SJSA1 (cell line): ENCODE results near the gene FBXO11. TPM values are rescaled to one million over a fixed set of nuclear protein-coding genes. Genes with fewer than 3 reads are reported as not detected.

Experiments
- DNase-seq, 2 experiments: peaks; one replicate each; pipeline ENCODE4 v3.0.0-alpha.2; 2015 to 2020; ENCODE audit warnings: low spot score in 2 of 2, low read depth in 1 of 2
- H3K27ac ChIP-seq: fragments of 250-450 bp; sonication (Bioruptor Pico); 2 replicates; pipeline ENCODE4 v1.5.1; 2020; ENCODE audit warnings: mild to moderate bottlenecking, moderate library complexity
- H3K27me3 ChIP-seq: fragments of 250-450 bp; sonication (Bioruptor Pico); replicated peaks from 2 replicates; pipeline ENCODE4 v1.5.1; 2020; ENCODE audit warnings: mild to moderate bottlenecking, moderate library complexity
- H3K36me3 ChIP-seq: fragments of 250-450 bp; sonication (Bioruptor Pico); 2 replicates; pipeline ENCODE4 v1.5.1; 2020; ENCODE audit warnings: mild to moderate bottlenecking
- H3K4me1 ChIP-seq: fragments of 250-450 bp; sonication (Bioruptor Pico); replicated peaks from 2 replicates; pipeline ENCODE4 v1.6.1; 2021; ENCODE audit warnings: mild to moderate bottlenecking
- H3K4me3 ChIP-seq: fragments of 250-450 bp; sonication (Bioruptor Pico); 2 replicates; pipeline ENCODE4 v1.5.1; 2020; ENCODE audit warnings: mild to moderate bottlenecking
- H3K9me3 ChIP-seq: fragments of 250-450 bp; sonication (Bioruptor Pico); replicated peaks from 2 replicates; pipeline ENCODE4 v1.5.1; 2020; ENCODE audit warnings: mild to moderate bottlenecking
- total RNA-seq: library from RNA; depleted of rRNA; stranded (reverse); fragments of >200 nt; shearing (Covaris generic); gene quantifications from 2 replicates; pipeline ENCODE4 v1.2.3, GENCODE V29; 2014

The FBXO11 gene
- total RNA-seq, 1 experiment from 2014 or later = 31.6 TPM

GRCh38 chr2:47782381-47782670, 124.0 kb downstream of the FBXO11 start:
- peak overlapping the region; percentile 75 for H3K27ac ChIP-seq
- peak overlapping the region; percentile 76 for H3K4me3 ChIP-seq
- no peak for DNase-seq

GRCh38 chr2:47779426-47779790, 126.9 kb downstream of the FBXO11 start:
- Histone ChIP-seq H3K9me3 (no peaks in the 10 kb centered on the region; the same call in 1 of the 2 replicates), H3K4me3 (no peak overlapping the region), H3K27ac (no peak overlapping the region), H3K27me3 (no peaks in the 10 kb centered on the region), H3K4me1 (peaks cover 7% of the 10 kb centered on the region), H3K36me3 (peaks cover 5% of the 10 kb centered on the region; the same call in 1 of the 2 replicates)
- no peak for DNase-seq

More at GRCh38 chr2:47782381-47782670, 124.0 kb downstream of the FBXO11 start:
- Histone ChIP-seq H3K9me3 (no peaks in the 10 kb centered on the region; the same call in 1 of the 2 replicates), H3K36me3 (peaks cover 26% of the 10 kb centered on the region), H3K27me3 (no peaks in the 10 kb centered on the region), H3K4me1 (peaks cover 9% of the 10 kb centered on the region)

GRCh38 chr2:47778698-47779425, 127.4 kb downstream of the FBXO11 start:
- H3K4me3 ChIP-seq = no peak overlapping the region
- DNase-seq = no peak
- H3K9me3 ChIP-seq = no peaks in the 10 kb centered on the region; the same call in 1 of the 2 replicates

GRCh38 chr2:47777277-47777937, 128.9 kb downstream of the FBXO11 start:
- Histone ChIP-seq H3K36me3 (no peaks in the 10 kb centered on the region), H3K9me3 (no peaks in the 10 kb centered on the region; the same call in 1 of the 2 replicates), H3K4me3 (no peak overlapping the region), H3K27ac (no peak overlapping the region), H3K4me1 (peaks cover 4% of the 10 kb centered on the region), H3K27me3 (no peaks in the 10 kb centered on the region)
- no peak for DNase-seq

More at GRCh38 chr2:47778698-47779425, 127.4 kb downstream of the FBXO11 start:
- H3K27ac ChIP-seq = no peak overlapping the region
- H3K27me3 ChIP-seq = no peaks in the 10 kb centered on the region
- H3K4me1 ChIP-seq = peaks cover 5% of the 10 kb centered on the region
- peaks cover 3% of the 10 kb centered on the region; the same call in 1 of the 2 replicates for H3K36me3 ChIP-seq

- no peaks in the 10 kb centered on the region for H3K27me3 ChIP-seq
- H3K36me3 ChIP-seq = no peaks in the 10 kb centered on the region
- H3K9me3 ChIP-seq = peaks cover 12% of the 10 kb centered on the region
- H3K4me1 ChIP-seq = no peaks in the 10 kb centered on the region
- no peak overlapping the region for H3K27ac ChIP-seq
- H3K4me3 ChIP-seq = no peak overlapping the region
- no peak for DNase-seq
Observed at GRCh38 chr2:47774567-47774966, 131.7 kb downstream of the FBXO11 start.

- no peaks in the 10 kb centered on the region for H3K27me3 ChIP-seq
- H3K4me1 ChIP-seq = no peaks in the 10 kb centered on the region
- no peaks in the 10 kb centered on the region for H3K36me3 ChIP-seq
- H3K4me3 ChIP-seq = no peak overlapping the region
- H3K9me3 ChIP-seq = peaks cover 12% of the 10 kb centered on the region
- no peak for DNase-seq
- no peak overlapping the region for H3K27ac ChIP-seq
Observed at GRCh38 chr2:47772343-47772742, 134.0 kb downstream of the FBXO11 start.

- peak; percentile 53 to 68 for DNase-seq
- no peaks in the 10 kb centered on the region for H3K27me3 ChIP-seq
- no peaks in the 10 kb centered on the region for H3K36me3 ChIP-seq
- H3K9me3 ChIP-seq = peaks cover 12% of the 10 kb centered on the region
- H3K27ac ChIP-seq = no peak overlapping the region
- H3K4me1 ChIP-seq = no peaks in the 10 kb centered on the region
- no peak overlapping the region for H3K4me3 ChIP-seq
Observed at GRCh38 chr2:47771211-47771610, 135.1 kb downstream of the FBXO11 start.

- no peak for DNase-seq
- no peak overlapping the region for H3K4me3 ChIP-seq
- no peaks in the 10 kb centered on the region for H3K27me3 ChIP-seq
- H3K36me3 ChIP-seq = no peaks in the 10 kb centered on the region
- peaks cover 12% of the 10 kb centered on the region for H3K9me3 ChIP-seq
- H3K27ac ChIP-seq = no peak overlapping the region
- no peaks in the 10 kb centered on the region for H3K4me1 ChIP-seq
Observed at GRCh38 chr2:47769318-47769717, 137.0 kb downstream of the FBXO11 start.

- Histone ChIP-seq H3K36me3 (no peaks in the 10 kb centered on the region), H3K27me3 (no peaks in the 10 kb centered on the region), H3K9me3 (peaks cover 12% of the 10 kb centered on the region), H3K27ac (no peak overlapping the region), H3K4me3 (no peak overlapping the region), H3K4me1 (no peaks in the 10 kb centered on the region)
- peak; percentile 48 to 55 for DNase-seq
Observed at GRCh38 chr2:47767880-47768609, 138.3 kb downstream of the FBXO11 start.

- no peak for DNase-seq
- Histone ChIP-seq H3K9me3 (peaks cover 12% of the 10 kb centered on the region), H3K36me3 (no peaks in the 10 kb centered on the region), H3K4me3 (no peak overlapping the region), H3K4me1 (no peaks in the 10 kb centered on the region), H3K27ac (no peak overlapping the region), H3K27me3 (no peaks in the 10 kb centered on the region; the same call in 1 of the 2 replicates)
Observed at GRCh38 chr2:47767497-47767844, 138.8 kb downstream of the FBXO11 start.

- Histone ChIP-seq H3K27me3 (no peaks in the 10 kb centered on the region), H3K4me3 (no peak overlapping the region), H3K27ac (peak overlapping the region; percentile 71), H3K4me1 (peaks cover 7% of the 10 kb centered on the region), H3K36me3 (no peaks in the 10 kb centered on the region), H3K9me3 (no peaks in the 10 kb centered on the region)
- no peak for DNase-seq
Observed at GRCh38 chr2:47751856-47752414, 154.4 kb downstream of the FBXO11 start.

- Histone ChIP-seq H3K36me3 (no peaks in the 10 kb centered on the region), H3K27ac (no peak overlapping the region), H3K4me1 (peaks cover 7% of the 10 kb centered on the region), H3K4me3 (no peak overlapping the region), H3K9me3 (no peaks in the 10 kb centered on the region), H3K27me3 (no peaks in the 10 kb centered on the region)
- DNase-seq = no peak
Observed at GRCh38 chr2:47747878-47748277, 158.4 kb downstream of the FBXO11 start.

- H3K36me3 ChIP-seq = no peaks in the 10 kb centered on the region
- no peak for DNase-seq
- 0 out of 2 replicates have a peak, but pooled peaks cover 3% of the 10 kb centered on the region for H3K27me3 ChIP-seq
- H3K27ac ChIP-seq = no peak overlapping the region
- no peak overlapping the region for H3K4me3 ChIP-seq
- no peaks in the 10 kb centered on the region for H3K4me1 ChIP-seq
- H3K9me3 ChIP-seq = no peaks in the 10 kb centered on the region
Observed at GRCh38 chr2:47744074-47744473, 162.2 kb downstream of the FBXO11 start.

GRCh38 chr2:47741637-47742036, 164.7 kb downstream of the FBXO11 start:
- Histone ChIP-seq H3K27ac (no peak overlapping the region), H3K4me3 (no peak overlapping the region), H3K4me1 (no peaks in the 10 kb centered on the region), H3K36me3 (no peaks in the 10 kb centered on the region), H3K9me3 (no peaks in the 10 kb centered on the region), H3K27me3 (0 out of 2 replicates have a peak, but pooled peaks cover 3% of the 10 kb centered on the region)
- DNase-seq = no peak
